GM12872 (cell line): ENCODE measurements around the gene GRIA4.

Source experiments
- CTCF ChIP-seq: IDR thresholded peaks from 3 replicates; pipeline ENCODE4 v1.5.1; 2011; ENCODE audit warnings: low read depth, mild to moderate bottlenecking, low read length, moderate library complexity; ENCODE audit not compliant: insufficient read depth

GRIA4 gene

GRCh38 chr11:105769627-105770026 lies 159.8 kb downstream of the GRIA4 start:
- no peak for TF ChIP-seq CTCF

GRCh38 chr11:105774899-105775298 lies 165.0 kb downstream of the GRIA4 start:
- TF ChIP-seq CTCF = no peak

- TF ChIP-seq CTCF = no peak
These were observed 171.1 kb downstream of the GRIA4 start for GRCh38 chr11:105780781-105781525.

- no peak for TF ChIP-seq CTCF
These were observed 171.9 kb downstream of the GRIA4 start for GRCh38 chr11:105781807-105782206.

- no peak for TF ChIP-seq CTCF
These were observed 173.3 kb downstream of the GRIA4 start for GRCh38 chr11:105783216-105783615.

GRCh38 chr11:105786741-105787140 lies 176.9 kb downstream of the GRIA4 start:
- TF ChIP-seq CTCF = no peak

- TF ChIP-seq CTCF = no peak
These were observed 179.9 kb downstream of the GRIA4 start for GRCh38 chr11:105789579-105790420.
